GM20000 (cell line): Measurements from ENCODE around the gene GPBP1.
"Not testable (repeated sequence)": the region's sequence is repeated elsewhere in the genome, so short reads cannot be mapped to it uniquely, and the experiment has no call there.

Experiments
- DNase-seq: peaks from one replicate; pipeline ENCODE4 v3.0.0; 2012; ENCODE audit warnings: low spot score
- TF ChIP-seq, protein P1 (sequence below): IDR thresholded peaks from 2 replicates; pipeline ENCODE4 v1.5.1; 2012; ENCODE audit warnings: mild to moderate bottlenecking, control low read depth; ENCODE audit errors: extremely low read depth, missing control alignments

Gene GPBP1

DNA sequence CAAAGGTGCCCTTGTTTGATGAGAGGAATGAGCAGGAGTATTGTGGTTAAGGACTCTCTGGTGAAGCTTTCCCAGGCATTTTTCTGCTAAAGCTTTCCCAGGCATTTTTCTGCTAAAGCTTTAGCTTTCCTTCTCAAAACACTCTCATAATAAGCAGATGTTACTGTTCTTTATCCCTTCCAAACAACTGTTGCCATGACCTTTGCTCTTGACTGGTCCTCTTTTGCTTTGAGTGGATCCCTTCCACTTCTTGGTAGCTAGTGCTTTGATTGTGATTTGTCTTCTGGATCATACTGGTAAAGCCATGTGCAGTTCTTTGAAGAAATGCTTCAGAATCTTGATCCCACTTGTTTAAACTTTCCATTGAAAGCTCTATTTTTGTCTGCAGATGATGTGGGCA, 85.8 kb downstream of the GPBP1 start:
- TF ChIP-seq, protein P1, sequence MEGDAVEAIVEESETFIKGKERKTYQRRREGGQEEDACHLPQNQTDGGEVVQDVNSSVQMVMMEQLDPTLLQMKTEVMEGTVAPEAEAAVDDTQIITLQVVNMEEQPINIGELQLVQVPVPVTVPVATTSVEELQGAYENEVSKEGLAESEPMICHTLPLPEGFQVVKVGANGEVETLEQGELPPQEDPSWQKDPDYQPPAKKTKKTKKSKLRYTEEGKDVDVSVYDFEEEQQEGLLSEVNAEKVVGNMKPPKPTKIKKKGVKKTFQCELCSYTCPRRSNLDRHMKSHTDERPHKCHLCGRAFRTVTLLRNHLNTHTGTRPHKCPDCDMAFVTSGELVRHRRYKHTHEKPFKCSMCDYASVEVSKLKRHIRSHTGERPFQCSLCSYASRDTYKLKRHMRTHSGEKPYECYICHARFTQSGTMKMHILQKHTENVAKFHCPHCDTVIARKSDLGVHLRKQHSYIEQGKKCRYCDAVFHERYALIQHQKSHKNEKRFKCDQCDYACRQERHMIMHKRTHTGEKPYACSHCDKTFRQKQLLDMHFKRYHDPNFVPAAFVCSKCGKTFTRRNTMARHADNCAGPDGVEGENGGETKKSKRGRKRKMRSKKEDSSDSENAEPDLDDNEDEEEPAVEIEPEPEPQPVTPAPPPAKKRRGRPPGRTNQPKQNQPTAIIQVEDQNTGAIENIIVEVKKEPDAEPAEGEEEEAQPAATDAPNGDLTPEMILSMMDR, result no peak
- DNase-seq, result no peak

DNA sequence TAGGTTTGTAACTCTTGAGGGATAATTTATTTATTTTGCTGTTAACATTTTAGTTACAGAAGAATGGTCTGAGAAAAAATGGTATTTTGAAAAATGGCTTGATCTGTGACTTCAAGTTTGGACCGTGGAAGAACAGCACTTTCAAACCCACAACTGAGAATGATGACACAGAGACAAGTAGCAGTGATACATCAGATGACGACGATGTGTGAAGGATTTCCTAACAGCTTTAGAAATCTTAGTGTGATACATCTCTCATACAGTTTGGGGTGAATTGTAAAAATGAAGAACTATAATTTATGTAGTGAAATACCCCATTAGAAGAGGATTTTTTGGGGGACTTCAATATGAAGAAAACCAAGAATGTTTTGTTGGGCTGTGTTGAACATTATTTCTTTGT, 88.7 kb downstream of the GPBP1 start:
- no peak for DNase-seq
- TF ChIP-seq, protein P1, result no peak

DNA sequence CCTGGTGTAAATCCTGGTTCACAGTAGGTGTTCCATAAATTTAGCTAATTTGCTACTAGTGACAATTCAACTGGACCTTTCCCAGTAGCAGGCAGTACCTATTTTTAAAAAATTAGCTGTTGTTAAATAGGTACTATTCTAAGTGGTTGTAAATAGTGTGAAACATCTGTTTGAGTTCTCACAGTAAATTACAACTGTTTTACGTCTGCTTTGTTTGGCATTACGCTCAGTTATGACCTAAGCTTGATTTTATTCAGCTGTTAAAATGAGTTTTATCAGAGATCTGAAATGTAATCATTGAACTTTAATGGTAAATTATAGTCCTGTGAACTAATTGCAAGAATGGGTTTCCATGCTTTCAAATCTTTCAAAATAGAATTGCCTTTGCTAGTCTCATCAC, 93.9 kb downstream of the GPBP1 start:
- TF ChIP-seq, protein P1, result no peak
- DNase-seq, result no peak

DNA sequence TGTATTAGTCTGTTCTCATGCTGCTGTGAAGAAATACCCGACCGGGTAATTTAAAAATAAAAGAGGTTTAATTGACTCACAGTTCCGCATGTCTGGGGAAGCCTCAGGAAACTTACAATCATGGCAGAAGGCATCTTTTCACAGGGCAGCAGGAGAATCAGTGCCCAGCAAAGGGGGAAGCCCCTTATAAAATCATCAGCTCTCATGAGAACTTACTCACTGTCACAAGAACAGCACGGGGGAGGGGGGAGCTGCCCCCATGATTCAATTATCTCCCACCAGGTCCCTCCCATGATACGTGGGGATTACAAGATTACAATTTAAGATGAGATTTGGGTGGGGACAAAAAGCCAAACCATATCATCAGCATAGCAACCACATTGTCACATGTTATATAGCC, 102.5 kb downstream of the GPBP1 start:
- TF ChIP-seq, protein P1, result no peak
- DNase-seq, result no peak

DNA sequence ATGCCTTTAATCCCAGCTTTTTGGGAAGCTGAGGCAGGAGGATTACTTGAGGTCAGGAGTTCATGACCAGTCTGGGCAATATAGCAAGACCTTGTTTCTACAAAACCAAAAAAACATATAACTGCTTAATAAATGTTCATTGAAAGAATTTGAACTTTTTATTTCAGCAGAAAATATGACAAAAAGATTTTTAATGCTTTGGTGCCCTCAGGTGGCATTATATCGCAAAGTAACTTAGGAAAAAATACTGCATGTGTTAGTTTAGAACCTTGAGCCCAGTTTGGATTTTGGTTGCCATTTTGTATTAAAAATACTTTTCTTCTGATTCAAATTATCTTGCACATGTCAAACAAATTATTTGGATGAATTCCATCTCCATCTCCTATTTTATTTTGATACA, 103.2 kb downstream of the GPBP1 start:
- DNase-seq, result peak; percentile 9
- TF ChIP-seq, protein P1, result no peak

DNA sequence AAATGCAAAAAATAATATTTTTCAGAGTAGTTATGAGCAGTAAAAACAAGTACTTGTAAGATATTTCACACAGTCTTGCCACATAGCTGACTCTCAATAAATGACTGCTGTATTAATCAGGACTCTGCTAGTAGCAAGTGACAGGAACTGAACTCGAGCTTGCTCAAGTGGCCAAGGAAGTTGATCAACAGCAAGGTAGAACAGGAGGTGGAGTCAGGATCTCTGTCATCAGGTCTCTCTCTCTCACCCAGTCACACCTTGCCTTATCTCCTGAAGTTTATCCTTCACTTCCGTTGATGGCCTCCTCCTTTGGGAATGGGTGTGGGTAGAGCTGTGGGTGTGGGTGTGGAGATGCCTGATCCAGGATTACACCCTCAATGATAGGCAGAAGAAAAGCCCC, 107.0 kb downstream of the GPBP1 start:
- TF ChIP-seq, protein P1, result no peak
- DNase-seq, result no peak

DNA sequence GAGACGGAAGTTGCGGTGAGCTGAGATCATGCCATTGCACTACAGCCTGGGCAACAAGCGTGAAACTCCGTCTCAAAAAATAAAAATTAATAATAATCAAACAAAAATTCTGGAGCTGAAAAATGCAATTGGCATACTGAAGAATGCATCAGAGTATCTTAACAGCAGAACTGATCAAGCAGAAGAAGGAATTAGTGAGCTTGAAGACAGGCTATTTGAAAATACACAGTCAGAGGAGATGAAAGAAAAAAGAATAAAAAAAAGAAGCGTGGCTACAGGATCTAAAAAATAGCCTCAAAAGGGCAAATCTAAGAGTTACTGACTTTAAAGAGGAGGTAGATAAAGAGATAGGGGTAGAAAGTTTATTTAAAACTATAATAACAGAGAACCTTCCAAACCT, 111.2 kb downstream of the GPBP1 start:
- not testable (repeated sequence) for DNase-seq

DNA sequence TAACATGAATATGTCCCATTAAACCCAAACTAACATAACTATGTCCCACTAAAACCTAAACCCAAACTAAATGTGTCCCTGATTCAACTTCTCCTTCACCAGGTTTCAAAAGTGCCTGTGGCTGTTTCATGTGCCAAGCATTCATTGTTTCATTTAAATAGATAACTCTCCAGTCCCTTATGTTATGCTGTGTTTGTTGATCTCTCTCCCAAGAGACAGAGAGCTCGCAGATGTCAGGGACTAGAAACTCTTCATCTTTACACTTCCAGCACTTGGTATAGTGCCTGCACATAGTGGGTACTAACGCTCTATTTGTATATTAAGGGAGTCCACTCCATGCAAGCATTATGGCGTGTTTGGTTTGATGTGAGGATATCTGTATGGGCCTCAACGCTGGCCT, 118.0 kb downstream of the GPBP1 start:
- DNase-seq, result no peak
- TF ChIP-seq, protein P1, result no peak
